Stimulated activated CD4-positive, alpha-beta T cell treated with anti-CD3 and anti-CD28 coated beads, Interleukin-12 subunit alpha, Interleukin-12 subunit beta, amount 100 ng/mL, for 48 hours (primary cell): ENCODE data around the gene EXOC3L2.

ENCODE experiments used
- DNase-seq, 3 donors: peaks; one replicate each; pipeline ENCODE4 v3.0.0-alpha.2; 2020; ENCODE audit warnings: low read depth in 2 of 3, low spot score in 1 of 3

The EXOC3L2 gene

GRCh38 chr19:45222724-45223123, 22.5 kb downstream of the EXOC3L2 start:
- no peak for DNase-seq

GRCh38 chr19:45218911-45219743, 26.1 kb downstream of the EXOC3L2 start:
- no peak for DNase-seq

- DNase-seq: no peak
Measured at GRCh38 chr19:45218426-45218825, 26.8 kb downstream of the EXOC3L2 start.

GRCh38 chr19:45217957-45218334, 27.3 kb downstream of the EXOC3L2 start:
- no peak for DNase-seq

- DNase-seq: no peak
Measured at GRCh38 chr19:45217193-45217956, 27.8 kb downstream of the EXOC3L2 start.

GRCh38 chr19:45216667-45217066, 28.5 kb downstream of the EXOC3L2 start:
- DNase-seq: no peak

GRCh38 chr19:45215391-45216191, 29.6 kb downstream of the EXOC3L2 start:
- DNase-seq: no peak

GRCh38 chr19:45213031-45213430, 32.2 kb downstream of the EXOC3L2 start:
- DNase-seq: no peak

GRCh38 chr19:45211751-45212381, 33.3 kb downstream of the EXOC3L2 start:
- DNase-seq: no peak

- no peak for DNase-seq
Measured at GRCh38 chr19:45206328-45206727, 38.9 kb downstream of the EXOC3L2 start.

- DNase-seq: no peak
Measured at GRCh38 chr19:45205810-45206209, 39.4 kb downstream of the EXOC3L2 start.

GRCh38 chr19:45202637-45203036, 42.6 kb downstream of the EXOC3L2 start:
- no peak for DNase-seq

GRCh38 chr19:45200568-45200967, 44.6 kb downstream of the EXOC3L2 start:
- no peak for DNase-seq

- no peak for DNase-seq
Measured at GRCh38 chr19:45195764-45196163, 49.4 kb downstream of the EXOC3L2 start.

- DNase-seq: no peak
Measured at GRCh38 chr19:45191375-45191774, 53.8 kb downstream of the EXOC3L2 start.

- DNase-seq: no peak
Measured at GRCh38 chr19:45189971-45190370, 55.2 kb downstream of the EXOC3L2 start.

GRCh38 chr19:45187421-45188100, 57.6 kb downstream of the EXOC3L2 start:
- DNase-seq: no peak

- DNase-seq: no peak
Measured at GRCh38 chr19:45186509-45187334, 58.5 kb downstream of the EXOC3L2 start.

GRCh38 chr19:45184115-45184514, 61.1 kb downstream of the EXOC3L2 start:
- no peak for DNase-seq

- DNase-seq: no peak
Measured at GRCh38 chr19:45182758-45183157, 62.4 kb downstream of the EXOC3L2 start.
